Endothelial cell of umbilical vein (primary cell): ENCODE measurements around the gene KCNA2.

Source experiments
- EZH2 ChIP-seq: IDR thresholded peaks from 2 replicates; pipeline ENCODE4 v1.6.1; 2012; ENCODE audit warnings: borderline replicate concordance, low read depth, mild to moderate bottlenecking, moderate library complexity, low read length, inconsistent platforms; ENCODE audit not compliant: severe bottlenecking
- FOS ChIP-seq: IDR thresholded peaks from 2 replicates; pipeline ENCODE4 v1.6.1; 2011; ENCODE audit warnings: mild to moderate bottlenecking, low read length, moderate library complexity, borderline replicate concordance; ENCODE audit not compliant: insufficient read depth
- MYC ChIP-seq: IDR thresholded peaks from one replicate; pipeline ENCODE4 v1.6.1; 2011; ENCODE audit warnings: mild to moderate bottlenecking, low read depth, low read length
- POLR2A ChIP-seq: IDR thresholded peaks from 2 replicates; pipeline ENCODE4 v1.6.1; 2012; ENCODE audit warnings: low read depth, mild to moderate bottlenecking, control low read depth, low read length
- POLR2AphosphoS5 ChIP-seq: IDR thresholded peaks from 2 replicates; pipeline ENCODE4 v1.6.1; 2012; ENCODE audit warnings: low read depth, mild to moderate bottlenecking, control low read depth, low read length, moderate library complexity; ENCODE audit not compliant: insufficient read depth
- TF ChIP-seq, protein P1 (sequence below), 2 donors: IDR thresholded peaks; 1 replicate in 1 of 2; 2 replicates in 1 of 2; pipeline ENCODE4 v1.5.1; 2011; ENCODE audit warnings: low read length in 2 of 2, mild to moderate bottlenecking in 2 of 2, moderate library complexity in 2 of 2, control low read depth in 1 of 2, inconsistent platforms in 1 of 2, low read depth in 1 of 2; ENCODE audit not compliant: insufficient read depth in 1 of 2; ENCODE audit errors: extremely low read depth in 1 of 2
- TF ChIP-seq, protein P2 (sequence below): IDR thresholded peaks from 2 replicates; pipeline ENCODE4 v1.6.1; 2011; ENCODE audit not compliant: insufficient read depth, insufficient read length

DNA sequence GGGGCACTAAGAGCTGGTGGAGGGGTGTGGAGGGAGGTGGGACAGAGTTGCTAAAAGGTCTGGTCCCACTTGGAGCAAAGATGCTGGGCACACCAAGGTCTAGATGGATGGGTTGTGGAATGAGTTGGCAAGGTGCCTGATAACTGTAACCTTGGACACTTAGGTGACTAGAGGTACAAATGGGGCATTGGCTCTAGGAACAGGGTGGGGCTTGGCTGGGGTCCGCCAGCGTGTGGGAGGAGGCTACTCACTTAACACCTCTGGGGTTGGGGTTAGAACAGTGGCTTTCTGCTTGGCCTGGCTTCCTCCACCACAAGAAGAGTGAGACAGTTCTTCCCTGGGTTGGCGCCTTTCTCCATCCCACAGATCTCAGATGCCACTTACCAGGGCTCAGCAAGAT is 17.2 kb downstream of the KCNA2 start:
- TF ChIP-seq MYC (no peak), EZH2 (no peak), POLR2AphosphoS5 (no peak), FOS (no peak), POLR2A (no peak)
- TF ChIP-seq, protein P1, sequence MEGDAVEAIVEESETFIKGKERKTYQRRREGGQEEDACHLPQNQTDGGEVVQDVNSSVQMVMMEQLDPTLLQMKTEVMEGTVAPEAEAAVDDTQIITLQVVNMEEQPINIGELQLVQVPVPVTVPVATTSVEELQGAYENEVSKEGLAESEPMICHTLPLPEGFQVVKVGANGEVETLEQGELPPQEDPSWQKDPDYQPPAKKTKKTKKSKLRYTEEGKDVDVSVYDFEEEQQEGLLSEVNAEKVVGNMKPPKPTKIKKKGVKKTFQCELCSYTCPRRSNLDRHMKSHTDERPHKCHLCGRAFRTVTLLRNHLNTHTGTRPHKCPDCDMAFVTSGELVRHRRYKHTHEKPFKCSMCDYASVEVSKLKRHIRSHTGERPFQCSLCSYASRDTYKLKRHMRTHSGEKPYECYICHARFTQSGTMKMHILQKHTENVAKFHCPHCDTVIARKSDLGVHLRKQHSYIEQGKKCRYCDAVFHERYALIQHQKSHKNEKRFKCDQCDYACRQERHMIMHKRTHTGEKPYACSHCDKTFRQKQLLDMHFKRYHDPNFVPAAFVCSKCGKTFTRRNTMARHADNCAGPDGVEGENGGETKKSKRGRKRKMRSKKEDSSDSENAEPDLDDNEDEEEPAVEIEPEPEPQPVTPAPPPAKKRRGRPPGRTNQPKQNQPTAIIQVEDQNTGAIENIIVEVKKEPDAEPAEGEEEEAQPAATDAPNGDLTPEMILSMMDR (IDR thresholded peaks at IDR 0.05; ENCODE audit: extremely low read depth in 1 of 2, insufficient read depth in 1 of 2, low read depth in 1 of 2, low read length in 2 of 2) = no peak
- TF ChIP-seq, protein P2, sequence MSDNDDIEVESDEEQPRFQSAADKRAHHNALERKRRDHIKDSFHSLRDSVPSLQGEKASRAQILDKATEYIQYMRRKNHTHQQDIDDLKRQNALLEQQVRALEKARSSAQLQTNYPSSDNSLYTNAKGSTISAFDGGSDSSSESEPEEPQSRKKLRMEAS = no peak
